SU-DHL-6 (cell line): ENCODE measurements around the gene ENTPD8.

Experiments used
- H2AFZ ChIP-seq: fragments of 200-600 bp; sonication (generic); 2 replicates; pipeline ENCODE4 v1.6.1; 2014; ENCODE audit warnings: low read depth, mild to moderate bottlenecking, moderate library complexity, mixed read lengths, antibody characterized with exemption, low read length; ENCODE audit not compliant: severe bottlenecking
- H3F3A ChIP-seq: fragments of 200-600 bp; shearing (Covaris generic); 2 replicates; pipeline ENCODE4 v1.6.0; 2016; ENCODE audit warnings: antibody characterized with exemption, mild to moderate bottlenecking; ENCODE audit not compliant: insufficient read depth
- H3K27ac ChIP-seq: fragments of 200-600 bp; sonication (generic); 2 replicates; pipeline ENCODE4 v1.5.1; 2016; ENCODE audit warnings: low read depth, mild to moderate bottlenecking, low read length, moderate library complexity, mixed read lengths
- H3K27me3 ChIP-seq: fragments of 200-600 bp; sonication (generic), shearing (Covaris generic); 2 replicates; pipeline ENCODE4 v1.6.0; 2014; ENCODE audit warnings: mild to moderate bottlenecking, low read length
- H3K36me3 ChIP-seq: fragments of 200-600 bp; sonication (generic); 2 replicates; pipeline ENCODE4 v1.6.1; 2014; ENCODE audit warnings: mild to moderate bottlenecking, low read length, mixed read lengths
- H3K4me2 ChIP-seq: fragments of 300-600, 200-600 bp; shearing (Covaris generic), sonication (generic); 2 replicates; pipeline ENCODE4 v1.6.0; 2014; ENCODE audit warnings: low read length, low read depth, mild to moderate bottlenecking; ENCODE audit not compliant: poor library complexity, severe bottlenecking
- H3K4me3 ChIP-seq: fragments of 200-600 bp; sonication (generic); 2 replicates; pipeline ENCODE4 v1.5.1; 2014; ENCODE audit warnings: antibody characterized with exemption, low read length, mild to moderate bottlenecking, mixed read lengths; ENCODE audit not compliant: insufficient read depth, poor library complexity, severe bottlenecking
- H3K79me2 ChIP-seq: fragments of 200-600 bp; sonication (generic); 2 replicates; pipeline ENCODE4 v1.6.1; 2014; ENCODE audit warnings: mild to moderate bottlenecking, low read length, moderate library complexity; ENCODE audit not compliant: insufficient read depth
- H3K9ac ChIP-seq: fragments of 200-600 bp; sonication (generic); 2 replicates; pipeline ENCODE4 v1.7.0; 2014; ENCODE audit warnings: mild to moderate bottlenecking, low read length
- H3K9me2 ChIP-seq: fragments of 200-600 bp; sonication (generic); replicated peaks from 2 replicates; pipeline ENCODE4 v1.6.1; 2014; ENCODE audit warnings: low read length; ENCODE audit not compliant: insufficient read depth
- H3K9me3 ChIP-seq: fragments of 200-600 bp; sonication (generic); 2 replicates; pipeline ENCODE4 v1.6.1; 2014; ENCODE audit warnings: low read length, mixed read lengths; ENCODE audit not compliant: insufficient read depth
- H4K20me1 ChIP-seq: fragments of 200-600 bp; sonication (generic); 2 replicates; pipeline ENCODE4 v1.6.1; 2014; ENCODE audit warnings: low read depth, mild to moderate bottlenecking, antibody characterized with exemption, low read length, moderate library complexity, mixed read lengths
- CTCF ChIP-seq: fragments of 200-600 bp; sonication (generic); IDR thresholded peaks from one replicate; pipeline ENCODE4 v1.5.1; 2017; ENCODE audit warnings: antibody characterized with exemption, mild to moderate bottlenecking, low read length, moderate library complexity; ENCODE audit not compliant: insufficient read depth, poor library complexity, severe bottlenecking
- EZH2phosphoT487 ChIP-seq: fragments of 200-600 bp; sonication (generic), shearing (Covaris generic); conservative IDR thresholded peaks from 2 replicates; pipeline ENCODE4 v1.6.1; 2018; ENCODE audit warnings: mild to moderate bottlenecking, antibody characterized with exemption, low read length, moderate library complexity, mixed read lengths

The ENTPD8 gene

GRCh38 chr9:137455359-137455991 lies 14.3 kb upstream of the ENTPD8 start:
- H3K9me3 ChIP-seq, result no peaks in the 10 kb centered on the region
- no peaks in the 10 kb centered on the region for H3K27me3 ChIP-seq
- H3K4me3 ChIP-seq, result no peak overlapping the region
- H2AFZ ChIP-seq, result no peak overlapping the region
- no peak overlapping the region for H3K4me2 ChIP-seq
- no peak overlapping the region for H3K27ac ChIP-seq
- H3F3A ChIP-seq, result no peaks in the 10 kb centered on the region
- H3K36me3 ChIP-seq, result no peaks in the 10 kb centered on the region
- TF ChIP-seq CTCF (no peak), EZH2phosphoT487 (no peak)
- no peaks in the 10 kb centered on the region for H3K9me2 ChIP-seq
- no peaks in the 10 kb centered on the region for H4K20me1 ChIP-seq
- no peak overlapping the region for H3K9ac ChIP-seq
- H3K79me2 ChIP-seq, result no peaks in the 10 kb centered on the region; the same call in 1 of the 2 replicates

DNA sequence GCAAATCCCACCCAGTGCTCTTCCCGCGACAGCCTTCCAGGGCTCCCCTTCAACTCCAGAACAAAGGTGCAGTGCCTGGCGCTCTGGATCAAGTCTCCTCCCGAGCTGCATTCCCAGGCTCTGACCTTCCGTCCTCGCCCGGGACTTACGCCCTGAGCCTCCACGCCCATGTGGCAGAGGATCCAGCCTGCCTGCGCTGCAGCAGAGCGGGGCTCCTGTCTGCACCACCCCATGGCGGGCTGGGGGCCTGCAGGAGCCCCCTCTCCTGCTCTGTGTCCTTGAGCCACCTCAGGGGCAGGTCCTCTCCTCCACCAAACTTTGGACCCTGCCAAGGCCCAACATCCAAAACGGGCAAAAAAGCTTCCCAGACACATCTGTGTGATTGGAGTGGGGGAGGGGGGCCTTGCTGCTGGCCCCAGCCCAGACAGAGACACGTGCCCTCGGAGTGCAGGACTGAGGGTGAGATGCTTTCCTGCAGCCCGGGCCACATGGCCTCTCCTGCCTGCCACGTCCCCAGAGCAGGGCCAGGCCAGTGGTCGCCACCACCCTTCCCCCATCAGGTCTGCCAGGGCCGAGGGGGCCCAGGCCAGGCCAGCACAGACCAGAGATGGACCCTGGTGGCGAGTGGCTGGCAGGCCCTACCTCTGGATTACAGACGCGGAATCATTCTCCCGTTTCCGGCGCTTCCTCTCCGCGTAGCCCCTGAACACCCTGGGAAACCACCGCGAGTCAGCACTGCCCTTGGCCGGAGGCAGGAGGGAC lies 13.6 kb upstream of the ENTPD8 start:
- Histone ChIP-seq H3K27ac (no peak overlapping the region), H3K9ac (no peak overlapping the region)

DNA sequence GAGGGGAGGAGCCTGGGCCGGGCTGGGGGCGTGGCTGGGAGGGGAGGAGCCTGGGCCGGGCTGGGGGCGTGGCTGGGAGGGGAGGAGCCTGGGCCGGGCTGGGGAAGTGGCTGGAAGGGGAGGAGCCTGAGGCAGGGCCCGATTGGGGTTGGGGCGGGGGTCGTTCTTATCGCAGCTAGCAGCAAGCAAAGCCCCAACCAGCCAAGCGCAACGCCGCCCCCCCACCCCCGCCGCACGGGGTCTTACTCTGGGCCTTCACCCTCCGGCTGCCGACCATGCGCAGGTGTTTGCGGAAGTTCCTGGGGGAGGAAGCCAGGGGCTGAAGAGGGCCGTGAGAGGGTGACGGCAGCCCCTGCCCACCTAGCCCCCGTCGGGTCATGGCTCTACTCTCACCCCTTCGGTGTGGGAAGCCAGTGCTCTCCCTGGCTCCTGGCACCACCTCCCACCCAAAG lies 13.0 kb upstream of the ENTPD8 start:
- no peak overlapping the region for H3K9ac ChIP-seq
- H3K9me3 ChIP-seq, result no peaks in the 10 kb centered on the region
- H2AFZ ChIP-seq, result no peak overlapping the region
- no peaks in the 10 kb centered on the region for H3K9me2 ChIP-seq
- no peaks in the 10 kb centered on the region for H3K27me3 ChIP-seq
- no peak for TF ChIP-seq CTCF
- TF ChIP-seq EZH2phosphoT487, result no peak
- no peaks in the 10 kb centered on the region for H3F3A ChIP-seq
- no peaks in the 10 kb centered on the region; the same call in 1 of the 2 replicates for H3K79me2 ChIP-seq
- H3K27ac ChIP-seq, result no peak overlapping the region
- H4K20me1 ChIP-seq, result no peaks in the 10 kb centered on the region
- no peak overlapping the region for H3K4me3 ChIP-seq
- H3K36me3 ChIP-seq, result no peaks in the 10 kb centered on the region
- H3K4me2 ChIP-seq, result peak overlapping the region; percentile 10

More for the DNA sequence above, 13.6 kb upstream of the ENTPD8 start:
- no peaks in the 10 kb centered on the region; the same call in 1 of the 2 replicates for H3K79me2 ChIP-seq
- H2AFZ ChIP-seq, result no peak overlapping the region
- H3K9me2 ChIP-seq, result no peaks in the 10 kb centered on the region
- H3K4me2 ChIP-seq, result peak overlapping the region; percentile 10
- no peaks in the 10 kb centered on the region for H3K36me3 ChIP-seq
- no peaks in the 10 kb centered on the region for H4K20me1 ChIP-seq
- H3K4me3 ChIP-seq, result no peak overlapping the region
- no peaks in the 10 kb centered on the region for H3F3A ChIP-seq
- H3K27me3 ChIP-seq, result no peaks in the 10 kb centered on the region
- no peaks in the 10 kb centered on the region for H3K9me3 ChIP-seq
- TF ChIP-seq EZH2phosphoT487, result no peak
- no peak for TF ChIP-seq CTCF
